ENCODE results near the gene ACSBG1.

The ACSBG1 gene

GRCh38 chr15:78216276-78217104, 17.9 kb downstream of the ACSBG1 start:
- DNase-seq: no peak

DNA sequence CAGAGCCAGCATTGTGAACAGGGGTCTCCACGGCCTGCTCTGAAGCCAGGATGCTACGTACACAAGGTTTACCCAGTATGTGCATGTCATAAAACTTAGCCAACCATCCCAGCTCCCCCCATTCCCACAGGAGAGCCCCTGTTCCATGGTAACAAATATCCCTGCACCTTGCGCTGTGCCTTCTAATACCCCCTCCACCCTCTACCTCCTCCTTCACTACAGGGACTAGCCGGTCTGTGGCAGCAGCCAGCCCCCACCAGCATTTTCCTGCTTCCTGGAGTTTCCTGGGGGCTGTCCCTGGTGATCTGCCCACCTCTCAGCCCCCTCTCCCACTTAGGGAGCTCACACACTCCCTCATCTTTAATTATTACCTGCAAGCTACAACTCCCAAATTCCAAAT, 20.4 kb downstream of the ACSBG1 start:
- DNase-seq: no peak

GRCh38 chr15:78213425-78213750, 21.0 kb downstream of the ACSBG1 start:
- no peak for DNase-seq

DNA sequence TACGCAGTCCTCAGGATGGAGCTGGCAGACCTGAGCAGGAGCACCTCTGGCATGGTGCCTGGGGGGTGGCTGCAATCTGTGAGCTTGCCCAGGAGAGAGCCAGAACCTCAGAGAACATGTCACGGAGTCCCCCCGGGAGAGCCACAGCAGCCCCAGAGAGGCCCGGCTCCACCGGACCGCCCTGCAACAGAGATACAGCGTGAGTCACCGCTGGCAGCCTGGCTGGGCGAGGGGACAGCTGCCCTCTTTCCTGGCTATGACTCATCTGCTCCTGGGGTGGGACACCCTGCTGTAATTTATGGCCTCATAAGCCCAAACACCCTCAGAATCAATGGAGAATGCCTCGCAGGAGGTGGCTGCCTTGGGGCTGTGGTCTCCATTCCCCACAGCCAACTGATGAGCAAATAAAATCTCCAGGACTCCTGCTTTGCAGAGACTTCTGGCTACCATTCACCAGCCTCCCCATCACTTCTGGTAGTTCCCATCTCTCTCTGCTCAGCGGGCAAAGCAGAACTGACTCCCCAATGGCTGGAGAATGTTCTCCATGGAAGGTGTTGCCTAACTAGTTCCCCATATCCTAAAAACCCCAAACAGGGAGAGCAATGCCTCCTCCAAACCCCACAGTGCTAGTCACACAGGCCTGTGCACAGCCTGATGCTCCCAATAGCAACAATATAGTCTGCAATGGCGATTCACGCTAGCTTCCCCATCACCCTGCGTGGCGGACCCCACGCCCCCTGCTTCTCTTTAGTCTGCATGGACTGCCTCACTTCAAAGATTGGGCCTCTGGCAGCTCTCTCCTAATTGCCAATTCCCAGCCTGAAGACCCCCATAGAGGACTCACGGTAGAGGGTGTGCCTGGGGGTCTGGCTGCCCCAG, 21.6 kb downstream of the ACSBG1 start:
- DNase-seq: no peak

GRCh38 chr15:78212008-78212407, 22.4 kb downstream of the ACSBG1 start:
- no peak for DNase-seq

DNA sequence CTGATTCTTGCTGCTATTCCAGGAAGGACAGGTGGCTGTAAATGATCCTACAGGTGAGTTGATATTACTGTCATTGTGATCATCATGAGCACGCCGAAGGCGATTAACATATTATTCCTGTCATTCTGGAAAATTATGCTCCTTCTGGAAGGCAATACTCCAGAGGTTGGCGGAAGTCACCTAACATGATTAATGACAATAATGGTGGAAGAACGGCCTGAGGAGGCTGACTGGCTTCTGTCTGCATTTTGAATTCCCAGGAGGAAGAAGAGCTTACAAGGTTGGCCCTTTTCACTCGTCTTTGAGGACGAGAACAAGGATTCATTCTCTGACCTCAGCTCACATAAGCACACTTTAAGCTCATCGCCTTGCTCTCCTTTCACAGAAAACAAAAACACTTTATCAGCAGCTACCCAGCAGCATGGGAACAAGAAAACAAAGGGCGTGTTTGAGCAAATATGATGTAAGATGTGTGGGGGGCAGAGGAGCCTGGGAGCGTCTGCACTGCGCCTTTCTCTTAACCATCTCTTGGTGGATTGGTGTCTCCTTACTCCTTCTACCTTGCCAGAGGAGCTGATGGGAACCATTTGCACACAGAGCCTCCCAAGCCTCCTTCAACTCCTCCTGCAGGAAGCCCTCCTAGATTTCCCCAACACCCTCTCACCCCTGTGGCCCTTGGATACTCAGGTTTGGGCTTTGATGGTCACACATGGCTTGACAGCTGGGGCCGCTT, 23.0 kb downstream of the ACSBG1 start:
- no peak for DNase-seq

- DNase-seq: no peak
These were observed 24.0 kb downstream of the ACSBG1 start for GRCh38 chr15:78210349-78210717.

DNA sequence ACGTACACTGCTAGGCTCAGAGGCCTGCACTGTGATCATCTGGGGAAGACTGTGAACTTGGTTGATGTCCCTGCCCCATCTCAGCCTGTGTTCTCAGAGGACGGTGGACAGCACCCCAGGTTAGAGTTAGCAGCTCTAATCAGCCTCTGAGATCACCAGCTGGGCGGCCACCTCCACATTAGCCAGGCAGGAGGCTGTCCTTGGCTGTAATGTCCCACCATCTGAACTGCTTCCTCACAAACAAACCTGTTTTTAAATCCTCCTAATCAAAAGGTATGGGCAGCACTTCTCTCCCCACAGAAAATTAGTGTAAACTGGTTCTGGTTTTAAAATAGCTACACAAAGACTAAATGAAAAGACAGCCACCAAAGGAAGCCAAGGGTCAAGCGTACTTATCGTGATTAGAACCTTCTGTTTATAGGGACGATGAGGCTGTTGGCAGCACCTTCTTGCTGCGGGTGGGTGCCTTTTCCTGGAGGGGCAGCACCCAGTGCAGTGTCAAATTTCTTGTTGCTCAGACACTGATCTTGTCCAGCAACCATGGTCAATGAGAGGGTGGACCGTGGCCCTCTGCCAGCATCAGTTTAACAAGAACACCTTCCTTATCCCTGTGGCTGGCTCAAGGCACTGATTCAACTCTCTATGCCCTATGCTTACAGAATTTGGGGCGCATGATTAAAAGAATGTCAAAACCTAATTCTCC, 24.6 kb downstream of the ACSBG1 start:
- no peak for DNase-seq

- DNase-seq: no peak
These were observed 25.3 kb downstream of the ACSBG1 start for GRCh38 chr15:78208887-78209645.

- no peak for DNase-seq
These were observed 26.0 kb downstream of the ACSBG1 start for GRCh38 chr15:78208341-78208844.

- DNase-seq: no peak
These were observed 26.6 kb downstream of the ACSBG1 start for GRCh38 chr15:78207641-78208340.

DNA sequence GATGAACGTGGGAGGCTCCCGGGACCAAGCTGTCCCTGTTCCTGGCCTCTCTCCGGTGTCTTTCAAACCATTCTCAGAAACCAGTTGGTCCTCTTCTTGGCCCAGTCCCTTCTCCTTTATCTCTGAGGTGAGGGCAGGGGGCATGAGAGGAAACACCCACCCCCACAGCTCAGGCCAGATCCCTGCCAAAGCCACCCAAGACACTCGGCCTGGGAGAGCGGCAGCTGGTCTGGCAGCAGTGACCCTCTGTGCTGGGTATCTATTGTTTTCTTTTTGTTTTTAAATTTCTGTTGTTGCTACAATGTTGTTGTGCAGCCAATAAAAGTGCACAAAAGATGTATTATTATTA, 27.3 kb downstream of the ACSBG1 start:
- no peak for DNase-seq

DNA sequence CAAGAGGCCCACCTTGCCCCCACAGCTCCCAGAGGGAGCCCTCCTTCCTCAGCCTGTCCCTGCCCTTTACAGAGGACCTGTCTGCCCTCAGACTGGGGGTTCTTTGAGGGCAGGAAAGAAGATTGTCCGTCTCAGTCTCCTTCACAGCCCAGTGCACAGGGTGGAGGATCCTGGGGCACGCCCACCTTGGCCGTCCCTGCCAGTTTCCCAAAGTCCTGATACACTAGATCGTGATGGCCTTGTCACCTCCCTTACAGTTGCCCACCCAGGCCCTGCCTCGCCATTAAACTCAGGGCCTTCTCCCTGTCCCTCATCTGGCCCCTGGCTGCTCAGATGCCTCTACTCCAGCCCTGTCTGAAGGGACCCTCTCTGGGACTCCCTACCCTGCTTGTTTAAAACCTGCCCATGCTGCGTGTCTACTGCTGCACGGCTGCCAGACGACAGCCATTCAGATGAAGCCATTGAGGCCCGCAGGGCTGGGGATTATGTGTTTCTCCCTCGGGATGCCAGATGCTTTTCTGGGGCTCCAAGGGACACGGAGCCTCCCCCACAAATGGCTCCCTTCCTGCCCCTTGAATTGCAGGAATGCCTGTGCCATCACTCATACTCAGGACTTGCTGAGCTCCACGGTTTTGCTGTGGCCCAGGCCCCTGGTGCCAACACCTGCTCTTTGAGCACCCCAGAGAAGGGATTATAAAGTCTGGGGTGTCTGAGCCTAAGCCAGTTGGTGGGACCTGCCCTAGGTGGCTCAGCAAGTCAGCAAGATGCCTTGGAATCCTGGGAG, 27.8 kb downstream of the ACSBG1 start:
- no peak for DNase-seq

- DNase-seq: no peak
These were observed 28.5 kb downstream of the ACSBG1 start for GRCh38 chr15:78205856-78206255.

GRCh38 chr15:78205337-78205736, 29.0 kb downstream of the ACSBG1 start:
- no peak for DNase-seq

DNA sequence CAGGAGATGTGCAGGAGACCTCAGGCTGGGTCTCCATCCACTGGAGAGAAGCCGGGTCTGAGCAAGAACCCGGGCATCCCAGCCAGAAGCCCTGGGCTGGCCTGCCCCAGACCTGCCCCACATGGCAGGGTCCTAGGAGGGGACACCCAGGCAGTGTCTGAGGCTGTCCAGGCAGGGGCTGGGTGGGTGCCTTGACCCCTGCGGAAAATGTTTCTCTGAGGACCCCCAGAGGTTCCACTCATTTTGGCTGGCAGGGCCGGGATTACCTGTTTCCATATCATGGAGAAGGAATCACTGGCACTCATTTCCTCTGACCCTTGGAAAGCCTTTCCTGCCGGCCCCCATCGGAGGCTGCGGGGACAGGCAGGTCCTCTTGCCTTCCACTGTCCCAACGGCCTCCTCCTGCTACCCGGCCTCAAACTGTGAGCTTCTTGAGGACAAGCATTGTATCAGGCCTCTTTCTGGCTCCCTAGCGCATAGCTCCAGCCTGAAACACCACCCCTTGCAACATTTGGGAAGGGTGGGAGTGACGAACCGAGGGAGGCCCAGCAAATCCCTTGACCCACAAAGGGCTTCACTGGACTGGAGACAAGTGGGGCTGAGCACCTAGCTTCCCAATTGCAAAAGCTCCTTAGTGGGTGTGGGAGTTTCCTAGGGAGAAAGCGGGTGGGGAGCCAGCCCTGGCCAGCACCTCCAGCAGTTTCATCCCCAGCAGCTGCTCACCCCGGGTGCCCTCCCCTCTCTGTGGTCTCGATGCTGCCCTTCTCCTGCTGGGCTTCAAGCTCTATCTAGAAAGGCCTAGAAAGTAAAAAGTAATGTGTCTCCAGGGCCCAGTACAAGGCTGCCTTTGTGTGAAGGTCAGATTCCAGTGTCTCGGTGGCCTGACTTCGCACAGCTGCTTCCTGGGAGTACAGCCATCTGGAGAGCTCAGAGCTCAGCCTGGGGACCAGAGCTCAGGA, 29.7 kb downstream of the ACSBG1 start:
- no peak for DNase-seq

DNA sequence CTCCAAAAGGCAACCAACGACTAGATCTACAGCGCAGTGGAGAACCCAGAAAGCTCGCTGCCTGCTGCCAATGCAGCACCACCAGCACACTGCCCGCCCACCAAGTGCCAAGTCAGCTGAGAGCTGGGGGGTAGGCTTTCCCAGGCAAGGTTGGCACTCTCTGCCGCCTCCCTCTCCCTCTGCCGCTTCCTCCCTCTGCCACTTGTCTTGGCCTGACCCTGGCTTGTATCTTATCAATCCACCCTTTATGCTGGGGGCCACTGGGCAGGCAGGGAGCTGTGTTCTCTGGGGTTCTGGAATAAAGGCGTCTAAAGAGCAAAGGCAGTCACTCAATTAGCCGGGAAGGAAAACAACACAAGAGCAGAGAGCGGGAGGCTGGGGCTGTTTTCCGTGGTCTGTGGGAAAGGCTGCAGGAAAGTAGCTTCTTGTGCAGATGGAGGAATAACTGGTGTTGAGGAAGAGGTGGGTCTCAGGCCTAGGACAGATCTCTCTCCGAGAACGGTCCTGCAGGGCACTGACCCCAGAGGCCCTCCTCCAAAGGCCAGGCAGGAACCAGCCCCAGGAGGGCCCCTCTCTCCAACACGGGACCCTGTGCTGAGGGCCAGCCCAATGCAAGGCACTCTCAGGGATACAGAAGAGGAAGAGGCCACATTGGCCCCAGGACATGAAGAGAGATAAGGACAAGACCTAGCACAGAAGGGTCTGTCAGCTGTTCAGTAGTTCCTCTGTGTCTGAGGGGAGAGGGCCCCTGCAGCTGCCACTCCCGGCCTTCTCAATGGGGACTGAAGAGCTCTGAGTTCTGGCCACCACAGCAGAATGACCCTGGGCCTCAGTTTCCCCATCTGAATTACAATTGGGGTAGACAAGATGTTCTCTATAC, 30.8 kb downstream of the ACSBG1 start:
- no peak for DNase-seq

Measured in NCI-H2081 treated with DMSO at 0.1 percent for 48 hours (cell line).